K562 (cell line): ENCODE results near the gene GATA2. TPM values are rescaled to one million over a fixed set of nuclear protein-coding genes. Genes with fewer than 3 reads are reported as not detected.
A peak's percentile ranks its signal among the peaks of the same experiment; 100 is the strongest.

Experiments
- C11orf30 ChIP-seq: fragments of 450-650 bp; IDR thresholded peaks from 2 replicates; pipeline ENCODE4 v1.6.1; 2016; ENCODE audit warnings: low read depth, mild to moderate bottlenecking
- DPF2 ChIP-seq: fragments of 450-650 bp; IDR thresholded peaks from 2 replicates; pipeline ENCODE4 v1.6.1; 2016
- JUND ChIP-seq, 2 experiments: IDR thresholded peaks; 2 replicates in 1 of 2; 3 replicates in 1 of 2; pipeline ENCODE4 v1.6.1; 2011; ENCODE audit warnings: borderline replicate concordance in 2 of 2, low read depth in 2 of 2, low read length in 2 of 2, improper control_type of control experiment in 1 of 2, missing biosample characterization in 1 of 2, missing genetic modification characterization in 1 of 2, missing genetic modification reagents in 1 of 2
- KDM4B ChIP-seq, 2 experiments: fragments of 450-650 bp in 1 of 2; sonication (generic) in 1 of 2; IDR thresholded peaks; 2 replicates each; pipeline ENCODE4 v1.6.1; 2016 to 2017; ENCODE audit warnings: borderline replicate concordance in 2 of 2, antibody characterized with exemption in 1 of 2, low read depth in 1 of 2, mild to moderate bottlenecking in 1 of 2
- MAFK ChIP-seq: IDR thresholded peaks from 2 replicates; pipeline ENCODE4 v1.6.1; 2011; ENCODE audit warnings: low read length, improper control_type of control experiment
- MEF2D ChIP-seq: conservative IDR thresholded peaks from 2 replicates; pipeline ENCODE4 v1.6.1; 2016; ENCODE audit warnings: low read depth, missing genetic modification characterization, missing compliant biosample characterization
- SMARCE1 ChIP-seq: fragments of 450-650 bp; IDR thresholded peaks from 2 replicates; pipeline ENCODE4 v1.7.1; 2016; ENCODE audit warnings: mild to moderate bottlenecking
- TAF15 ChIP-seq: fragments of 200-400 bp; formaldehyde crosslinking; IDR thresholded peaks from 2 replicates; pipeline ENCODE4 v1.6.1; 2017; ENCODE audit warnings: mild to moderate bottlenecking, low read depth, low read length, moderate library complexity
- TRIM24 ChIP-seq, 2 experiments: fragments of 450-650 bp; IDR thresholded peaks; 2 replicates each; pipeline ENCODE4 v1.6.1; 2016
- ZBTB7A ChIP-seq: IDR thresholded peaks from 2 replicates; pipeline ENCODE4 v1.6.1; 2011; ENCODE audit warnings: low read depth, mild to moderate bottlenecking, low read length, moderate library complexity, borderline replicate concordance; ENCODE audit not compliant: control insufficient read depth
- polyA plus RNA-seq, 8 experiments: library from polyadenylated mRNA; depleted of rRNA in 4 of 8; stranded (reverse) in 5 of 8; unstranded in 3 of 8; fragments of >200 nt; fragmentation: Nextera tagmentation in 2 of 8; fragmentation: Illumina TruSeq in 1 of 8; extraction: Ambion mirVana in 2 of 8; extraction: Trizol in 1 of 8; gene quantifications; 2 replicates each; pipeline versions ENCODE4 v1.2.1 to v1.2.3, GENCODE V29; 2011 to 2014; ENCODE audit warnings: inconsistent platforms in 1 of 8, missing spikeins in 1 of 8
- total RNA-seq, 7 experiments: library from RNA; depleted of rRNA in 6 of 7; stranded (reverse); fragments of >200 nt in 6 of 7; fragmentation: Illumina TruSeq in 2 of 7; extraction: Trizol in 2 of 7; gene quantifications; 2 replicates each; pipeline versions ENCODE4 v1.2.1 to v1.2.3, GENCODE V29; 2011 to 2021; ENCODE audit warnings: low replicate concordance in 1 of 7
- TF ChIP-seq, protein P1 (sequence below): fragments of 450-650 bp; IDR thresholded peaks from 2 replicates; pipeline ENCODE4 v1.6.1; 2017; ENCODE audit warnings: antibody characterized with exemption, mild to moderate bottlenecking
- TF ChIP-seq, protein P2 (sequence below): fragments of 250-450 bp; sonication (Bioruptor Pico); IDR thresholded peaks from 2 replicates; pipeline ENCODE4 v1.9.0; 2021; ENCODE audit warnings: mild to moderate bottlenecking, inconsistent platforms
- TF ChIP-seq, protein P3 (sequence below): fragments of 250-450 bp; sonication (Bioruptor Pico); IDR thresholded peaks from 2 replicates; pipeline ENCODE4 v1.8.0; 2022; ENCODE audit warnings: inconsistent platforms
- TF ChIP-seq, protein P4 (sequence below): fragments of 250-450 bp; sonication (Bioruptor Pico); IDR thresholded peaks from 2 replicates; pipeline ENCODE4 v1.6.1; 2021; ENCODE audit warnings: mild to moderate bottlenecking

Gene GATA2
- total and polyA plus RNA-seq, 9 of the 15 experiments (the other 6 are each of a cell fraction or from before 2014, with no cell fraction given), result 8.5 to 218 (median 50.8) TPM

DNA sequence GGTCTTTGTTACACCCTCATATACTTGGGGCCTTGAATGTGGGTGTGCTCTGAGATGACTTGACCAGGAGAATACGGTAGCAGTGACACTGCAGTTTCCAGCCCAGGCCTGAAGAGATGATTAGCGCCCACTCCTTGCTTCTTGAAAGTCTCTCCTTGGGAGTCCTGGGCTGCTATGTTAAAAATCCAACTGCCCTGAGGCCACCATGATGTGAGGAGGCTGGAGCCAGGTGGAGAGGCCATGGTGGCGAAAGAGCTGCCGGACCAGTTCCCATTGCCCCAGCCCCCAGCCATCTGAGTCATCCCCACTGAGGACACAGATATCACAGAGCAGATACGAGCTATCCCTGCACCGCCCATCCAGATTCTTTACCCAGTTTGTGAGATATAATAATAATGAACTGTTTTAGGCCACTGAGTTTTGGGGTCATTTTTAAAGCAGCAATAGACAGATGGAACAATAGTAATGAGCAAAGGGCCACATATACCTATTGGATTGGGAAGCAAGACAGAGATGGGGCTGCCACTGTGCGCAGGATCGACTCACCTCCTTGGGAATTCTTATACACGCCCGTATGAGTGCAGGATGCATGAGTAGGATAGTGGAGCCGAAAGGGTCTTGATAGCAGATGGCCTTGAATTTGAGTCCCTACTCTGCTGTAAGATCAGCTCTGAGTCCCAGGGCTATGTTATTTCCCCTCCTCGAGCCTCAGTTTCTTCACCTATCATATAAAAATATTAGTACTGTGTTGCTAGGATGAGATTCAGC, 12.1 kb upstream of the GATA2 start (continued):
- TF ChIP-seq ZBTB7A (no peak), KDM4B (IDR thresholded peaks at IDR 0.05; ENCODE audit: borderline replicate concordance in 2 of 2, low read depth in 1 of 2) (no peak), TAF15 (no peak), SMARCE1 (peak; percentile 26; the same call in 1 of the 2 replicates), TRIM24 (IDR thresholded peaks at IDR 0.05) (peak; percentile 37 to 38; a peak in 2 of 4 replicates), MAFK (peak; percentile 75), JUND (IDR thresholded peaks at IDR 0.05; ENCODE audit: borderline replicate concordance, low read depth, low read length) (peak; percentile 89), JUND (tag; IDR thresholded peaks at IDR 0.05; ENCODE audit: borderline replicate concordance, low read depth, low read length) (peak; percentile 88; the same call in 2 of the 3 replicates), DPF2 (peak; percentile 68; the same call in 1 of the 2 replicates), MEF2D (tag) (no peak), C11orf30 (peak; percentile 83)
- TF ChIP-seq, protein P1, sequence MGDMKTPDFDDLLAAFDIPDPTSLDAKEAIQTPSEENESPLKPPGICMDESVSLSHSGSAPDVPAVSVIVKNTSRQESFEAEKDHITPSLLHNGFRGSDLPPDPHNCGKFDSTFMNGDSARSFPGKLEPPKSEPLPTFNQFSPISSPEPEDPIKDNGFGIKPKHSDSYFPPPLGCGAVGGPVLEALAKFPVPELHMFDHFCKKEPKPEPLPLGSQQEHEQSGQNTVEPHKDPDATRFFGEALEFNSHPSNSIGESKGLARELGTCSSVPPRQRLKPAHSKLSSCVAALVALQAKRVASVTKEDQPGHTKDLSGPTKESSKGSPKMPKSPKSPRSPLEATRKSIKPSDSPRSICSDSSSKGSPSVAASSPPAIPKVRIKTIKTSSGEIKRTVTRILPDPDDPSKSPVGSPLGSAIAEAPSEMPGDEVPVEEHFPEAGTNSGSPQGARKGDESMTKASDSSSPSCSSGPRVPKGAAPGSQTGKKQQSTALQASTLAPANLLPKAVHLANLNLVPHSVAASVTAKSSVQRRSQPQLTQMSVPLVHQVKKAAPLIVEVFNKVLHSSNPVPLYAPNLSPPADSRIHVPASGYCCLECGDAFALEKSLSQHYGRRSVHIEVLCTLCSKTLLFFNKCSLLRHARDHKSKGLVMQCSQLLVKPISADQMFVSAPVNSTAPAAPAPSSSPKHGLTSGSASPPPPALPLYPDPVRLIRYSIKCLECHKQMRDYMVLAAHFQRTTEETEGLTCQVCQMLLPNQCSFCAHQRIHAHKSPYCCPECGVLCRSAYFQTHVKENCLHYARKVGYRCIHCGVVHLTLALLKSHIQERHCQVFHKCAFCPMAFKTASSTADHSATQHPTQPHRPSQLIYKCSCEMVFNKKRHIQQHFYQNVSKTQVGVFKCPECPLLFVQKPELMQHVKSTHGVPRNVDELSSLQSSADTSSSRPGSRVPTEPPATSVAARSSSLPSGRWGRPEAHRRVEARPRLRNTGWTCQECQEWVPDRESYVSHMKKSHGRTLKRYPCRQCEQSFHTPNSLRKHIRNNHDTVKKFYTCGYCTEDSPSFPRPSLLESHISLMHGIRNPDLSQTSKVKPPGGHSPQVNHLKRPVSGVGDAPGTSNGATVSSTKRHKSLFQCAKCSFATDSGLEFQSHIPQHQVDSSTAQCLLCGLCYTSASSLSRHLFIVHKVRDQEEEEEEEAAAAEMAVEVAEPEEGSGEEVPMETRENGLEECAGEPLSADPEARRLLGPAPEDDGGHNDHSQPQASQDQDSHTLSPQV, result peak; percentile 71
- TF ChIP-seq, protein P2, sequence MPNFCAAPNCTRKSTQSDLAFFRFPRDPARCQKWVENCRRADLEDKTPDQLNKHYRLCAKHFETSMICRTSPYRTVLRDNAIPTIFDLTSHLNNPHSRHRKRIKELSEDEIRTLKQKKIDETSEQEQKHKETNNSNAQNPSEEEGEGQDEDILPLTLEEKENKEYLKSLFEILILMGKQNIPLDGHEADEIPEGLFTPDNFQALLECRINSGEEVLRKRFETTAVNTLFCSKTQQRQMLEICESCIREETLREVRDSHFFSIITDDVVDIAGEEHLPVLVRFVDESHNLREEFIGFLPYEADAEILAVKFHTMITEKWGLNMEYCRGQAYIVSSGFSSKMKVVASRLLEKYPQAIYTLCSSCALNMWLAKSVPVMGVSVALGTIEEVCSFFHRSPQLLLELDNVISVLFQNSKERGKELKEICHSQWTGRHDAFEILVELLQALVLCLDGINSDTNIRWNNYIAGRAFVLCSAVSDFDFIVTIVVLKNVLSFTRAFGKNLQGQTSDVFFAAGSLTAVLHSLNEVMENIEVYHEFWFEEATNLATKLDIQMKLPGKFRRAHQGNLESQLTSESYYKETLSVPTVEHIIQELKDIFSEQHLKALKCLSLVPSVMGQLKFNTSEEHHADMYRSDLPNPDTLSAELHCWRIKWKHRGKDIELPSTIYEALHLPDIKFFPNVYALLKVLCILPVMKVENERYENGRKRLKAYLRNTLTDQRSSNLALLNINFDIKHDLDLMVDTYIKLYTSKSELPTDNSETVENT (CRISPR knock-in tag), result no peak
- TF ChIP-seq, protein P3, sequence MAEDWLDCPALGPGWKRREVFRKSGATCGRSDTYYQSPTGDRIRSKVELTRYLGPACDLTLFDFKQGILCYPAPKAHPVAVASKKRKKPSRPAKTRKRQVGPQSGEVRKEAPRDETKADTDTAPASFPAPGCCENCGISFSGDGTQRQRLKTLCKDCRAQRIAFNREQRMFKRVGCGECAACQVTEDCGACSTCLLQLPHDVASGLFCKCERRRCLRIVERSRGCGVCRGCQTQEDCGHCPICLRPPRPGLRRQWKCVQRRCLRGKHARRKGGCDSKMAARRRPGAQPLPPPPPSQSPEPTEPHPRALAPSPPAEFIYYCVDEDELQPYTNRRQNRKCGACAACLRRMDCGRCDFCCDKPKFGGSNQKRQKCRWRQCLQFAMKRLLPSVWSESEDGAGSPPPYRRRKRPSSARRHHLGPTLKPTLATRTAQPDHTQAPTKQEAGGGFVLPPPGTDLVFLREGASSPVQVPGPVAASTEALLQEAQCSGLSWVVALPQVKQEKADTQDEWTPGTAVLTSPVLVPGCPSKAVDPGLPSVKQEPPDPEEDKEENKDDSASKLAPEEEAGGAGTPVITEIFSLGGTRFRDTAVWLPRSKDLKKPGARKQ (CRISPR knock-in tag), result 0 out of 2 replicates have a peak, but pooled peaks have one; percentile 41
- TF ChIP-seq, protein P4, sequence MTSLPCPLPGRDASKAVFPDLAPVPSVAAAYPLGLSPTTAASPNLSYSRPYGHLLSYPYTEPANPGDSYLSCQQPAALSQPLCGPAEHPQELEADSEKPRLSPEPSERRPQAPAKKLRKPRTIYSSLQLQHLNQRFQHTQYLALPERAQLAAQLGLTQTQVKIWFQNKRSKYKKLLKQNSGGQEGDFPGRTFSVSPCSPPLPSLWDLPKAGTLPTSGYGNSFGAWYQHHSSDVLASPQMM (CRISPR knock-in tag), result no peak
